ENCODE data around the gene HPS4. TPM values are rescaled to one million over a fixed set of nuclear protein-coding genes. Genes with fewer than 3 reads are reported as not detected.
A peak's percentile ranks its signal among the peaks of the same experiment; 100 is the strongest.

The HPS4 gene
- total RNA-seq, 1 donor from 2014 or later = 95.5 TPM

GRCh38 chr22:26480611-26480932 lies 3.0 kb downstream of the HPS4 start:
- Mint-ChIP-seq H3K27ac (no peak overlapping the region), H3K9me3 (no peaks in the 10 kb centered on the region), H3K27me3 (ENCODE audit: insufficient read depth, low read depth) (peaks cover 3% of the 10 kb centered on the region), H3K4me1 (peaks cover 63% of the 10 kb centered on the region), H3K4me3 (peak overlapping the region; percentile 50), H3K36me3 (peaks cover 9% of the 10 kb centered on the region)
- H3K9me3 ChIP-seq (ENCODE audit: low read depth) = no peaks in the 10 kb centered on the region
- peaks cover 4% of the 10 kb centered on the region for H4K20me1 ChIP-seq (ENCODE audit: low read depth)
- peak overlapping the region; percentile 23 for H3K4me3 ChIP-seq
- H3K79me2 ChIP-seq (ENCODE audit: low read depth) = peaks cover 70% of the 10 kb centered on the region
- peaks cover 25% of the 10 kb centered on the region for H3K4me1 ChIP-seq
- no peak overlapping the region for H3K27ac ChIP-seq
- H3K36me3 ChIP-seq = no peaks in the 10 kb centered on the region
- peak overlapping the region; percentile 62 for H3K4me2 ChIP-seq
- no peak overlapping the region for H3K9ac ChIP-seq
- peaks cover 23% of the 10 kb centered on the region for H3F3A ChIP-seq (ENCODE audit: low read depth)
- DNase-seq (ENCODE audit: low spot score) = no peak
- no peaks in the 10 kb centered on the region for H3K27me3 ChIP-seq
- TF ChIP-seq EZH2phosphoT487 (IDR thresholded peaks at IDR 0.05) (no peak), EZH2 (IDR thresholded peaks at IDR 0.05) (no peak), CTCF (IDR thresholded peaks at IDR 0.05) (no peak)
- H2AFZ ChIP-seq (replicated peaks) = no peak overlapping the region

- TF ChIP-seq EZH2 (IDR thresholded peaks at IDR 0.05) (no peak), EZH2phosphoT487 (IDR thresholded peaks at IDR 0.05) (no peak), CTCF (IDR thresholded peaks at IDR 0.05) (no peak)
- H3K27ac ChIP-seq = no peak overlapping the region
- peaks cover 65% of the 10 kb centered on the region for H3K79me2 ChIP-seq (ENCODE audit: low read depth)
- H3K4me2 ChIP-seq = peak overlapping the region; percentile 62
- peak overlapping the region; percentile 28 for H3K27ac Mint-ChIP-seq
- H4K20me1 ChIP-seq (ENCODE audit: low read depth) = peaks cover 4% of the 10 kb centered on the region
- H3K36me3 ChIP-seq = no peaks in the 10 kb centered on the region
- peak overlapping the region; percentile 50 for H3K4me3 Mint-ChIP-seq
- peaks cover 18% of the 10 kb centered on the region for H3F3A ChIP-seq (ENCODE audit: low read depth)
- peak overlapping the region; percentile 23 for H3K4me3 ChIP-seq
- no peaks in the 10 kb centered on the region for H3K27me3 ChIP-seq
- H3K9me3 ChIP-seq (ENCODE audit: low read depth) = no peaks in the 10 kb centered on the region
- peaks cover 59% of the 10 kb centered on the region for H3K4me1 Mint-ChIP-seq
- peaks cover 3% of the 10 kb centered on the region for H3K27me3 Mint-ChIP-seq (ENCODE audit: insufficient read depth, low read depth)
- H3K4me1 ChIP-seq = peaks cover 24% of the 10 kb centered on the region
- no peak overlapping the region for H2AFZ ChIP-seq (replicated peaks)
- peak overlapping the region; percentile 41 for H3K9ac ChIP-seq
- DNase-seq (ENCODE audit: low spot score) = no peak
- no peaks in the 10 kb centered on the region for H3K9me3 Mint-ChIP-seq
- H3K36me3 Mint-ChIP-seq = peaks cover 10% of the 10 kb centered on the region
Observed at GRCh38 chr22:26479792-26480610, 3.6 kb downstream of the HPS4 start.

DNA sequence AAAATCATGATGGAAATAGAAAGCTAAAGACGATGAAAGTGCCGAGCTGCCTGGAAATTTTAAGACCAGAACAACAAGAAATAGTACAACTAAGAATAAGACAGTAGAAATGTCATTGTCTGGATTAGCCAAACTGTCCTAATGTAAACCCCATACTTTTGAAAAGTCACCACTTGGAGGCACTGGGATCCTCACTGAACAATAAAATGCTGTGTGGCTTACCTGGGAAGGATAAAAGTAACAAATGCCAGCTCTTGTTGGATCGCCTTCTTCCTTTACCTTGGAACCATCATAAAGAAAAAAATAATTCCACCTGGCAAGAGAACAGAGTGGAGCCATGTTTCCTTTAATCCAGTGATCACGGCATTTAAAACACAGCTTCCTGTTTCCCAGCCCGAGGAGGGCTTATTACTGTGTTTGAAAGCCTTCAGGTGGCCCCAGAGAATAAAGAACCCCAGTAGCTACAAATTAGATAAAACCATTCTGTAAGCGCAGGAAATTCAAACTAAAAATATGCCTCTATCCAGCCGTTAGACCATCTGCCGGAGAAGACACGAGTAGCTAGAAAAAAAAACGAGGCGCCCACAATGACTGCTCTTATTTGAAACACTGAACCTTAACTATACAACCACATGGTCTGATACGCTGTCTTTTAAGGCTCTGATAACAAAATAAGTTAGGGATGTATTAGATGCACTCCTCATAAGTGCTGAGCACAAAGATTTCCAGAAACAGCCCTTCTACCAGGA lies 4.4 kb downstream of the HPS4 start:
- Histone ChIP-seq H3K9ac (peak overlapping the region; percentile 41), H2AFZ (replicated peaks) (no peak overlapping the region), H3K4me1 (peaks cover 17% of the 10 kb centered on the region), H3K27ac (no peak overlapping the region), H3K4me2 (peak overlapping the region; percentile 62), H3K27me3 (no peaks in the 10 kb centered on the region), H3K36me3 (no peaks in the 10 kb centered on the region), H3K79me2 (ENCODE audit: low read depth) (peaks cover 57% of the 10 kb centered on the region), H3K4me3 (peak overlapping the region; percentile 23), H4K20me1 (ENCODE audit: low read depth) (peaks cover 4% of the 10 kb centered on the region), H3F3A (ENCODE audit: low read depth) (peaks cover 11% of the 10 kb centered on the region), H3K9me3 (ENCODE audit: low read depth) (no peaks in the 10 kb centered on the region)
- no peak for DNase-seq (ENCODE audit: low spot score)
- peak overlapping the region; percentile 28 for H3K27ac Mint-ChIP-seq
- H3K4me1 Mint-ChIP-seq = peaks cover 55% of the 10 kb centered on the region
- no peak for TF ChIP-seq EZH2phosphoT487 (IDR thresholded peaks at IDR 0.05)
- TF ChIP-seq CTCF (IDR thresholded peaks at IDR 0.05) = no peak
- TF ChIP-seq EZH2 (IDR thresholded peaks at IDR 0.05) = no peak
- H3K36me3 Mint-ChIP-seq = peaks cover 15% of the 10 kb centered on the region
- peak overlapping the region; percentile 30 for H3K4me3 Mint-ChIP-seq
- no peaks in the 10 kb centered on the region for H3K9me3 Mint-ChIP-seq
- peaks cover 3% of the 10 kb centered on the region for H3K27me3 Mint-ChIP-seq (ENCODE audit: insufficient read depth, low read depth)
